Panc1 (cell line): ENCODE data around the gene OR14C36.
"Not testable (repeated sequence)": the region's sequence is repeated elsewhere in the genome, so short reads cannot be mapped to it uniquely, and the experiment has no call there.

Experiments used
- TCF7L2 ChIP-seq: IDR thresholded peaks from 2 replicates; pipeline ENCODE4 v1.6.1; 2011; ENCODE audit warnings: mild to moderate bottlenecking, low read depth, low read length, inconsistent platforms
- TF ChIP-seq, protein P1 (sequence below): fragments of 450-650 bp; IDR thresholded peaks from 2 replicates; pipeline ENCODE4 v1.5.1; 2017; ENCODE audit warnings: mild to moderate bottlenecking

- TF ChIP-seq, protein P1, sequence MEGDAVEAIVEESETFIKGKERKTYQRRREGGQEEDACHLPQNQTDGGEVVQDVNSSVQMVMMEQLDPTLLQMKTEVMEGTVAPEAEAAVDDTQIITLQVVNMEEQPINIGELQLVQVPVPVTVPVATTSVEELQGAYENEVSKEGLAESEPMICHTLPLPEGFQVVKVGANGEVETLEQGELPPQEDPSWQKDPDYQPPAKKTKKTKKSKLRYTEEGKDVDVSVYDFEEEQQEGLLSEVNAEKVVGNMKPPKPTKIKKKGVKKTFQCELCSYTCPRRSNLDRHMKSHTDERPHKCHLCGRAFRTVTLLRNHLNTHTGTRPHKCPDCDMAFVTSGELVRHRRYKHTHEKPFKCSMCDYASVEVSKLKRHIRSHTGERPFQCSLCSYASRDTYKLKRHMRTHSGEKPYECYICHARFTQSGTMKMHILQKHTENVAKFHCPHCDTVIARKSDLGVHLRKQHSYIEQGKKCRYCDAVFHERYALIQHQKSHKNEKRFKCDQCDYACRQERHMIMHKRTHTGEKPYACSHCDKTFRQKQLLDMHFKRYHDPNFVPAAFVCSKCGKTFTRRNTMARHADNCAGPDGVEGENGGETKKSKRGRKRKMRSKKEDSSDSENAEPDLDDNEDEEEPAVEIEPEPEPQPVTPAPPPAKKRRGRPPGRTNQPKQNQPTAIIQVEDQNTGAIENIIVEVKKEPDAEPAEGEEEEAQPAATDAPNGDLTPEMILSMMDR, result not testable (repeated sequence)
- TF ChIP-seq TCF7L2, result not testable (repeated sequence)
Observed at GRCh38 chr1:248306740-248307139, 41.8 kb upstream of the OR14C36 start.
